ENCODE results near the gene MYOF. TPM values are rescaled to one million over a fixed set of nuclear protein-coding genes. Genes with fewer than 3 reads are reported as not detected.
A peak's percentile ranks its signal among the peaks of the same experiment; 100 is the strongest.

MYOF gene
- 10 to 100 TPM in 1 of 2 donors, under 1 TPM in 1; 0.57 to 15.8 TPM for total RNA-seq

- peaks cover 10% of the 10 kb centered on the region in 2 donors for H3K4me1 Mint-ChIP-seq (ENCODE audit: low read depth in 2 of 2)
- no peaks in the 10 kb centered on the region for H3K9me3 Mint-ChIP-seq
- peaks cover 27 to 37% of the 10 kb centered on the region in 2 donors for H3K27me3 Mint-ChIP-seq
- ATAC-seq (peak; percentile 86 to 87), DNase-seq (ENCODE audit: low spot score) (no peak)
- peak within 1 kb of the TSS; percentile 95 for H3K4me3 Mint-ChIP-seq
- H3K36me3 Mint-ChIP-seq = no peaks in the 10 kb centered on the region
- H3K27ac Mint-ChIP-seq = peak within 1 kb of the TSS; percentile 67 to 90
Measured at GRCh38 chr10:93482145-93482834, at the start of gene MYOF. TSS of gene MYOF (minus strand) at chr10:93482334. CDS start at chr10:93482194, 140 bp downstream.

- no peaks in the 10 kb centered on the region for H3K4me1 Mint-ChIP-seq (ENCODE audit: low read depth in 2 of 2)
- H3K4me3 Mint-ChIP-seq = no peak overlapping the region
- DNase-seq (ENCODE audit: low spot score) (no peak), ATAC-seq (peak in 1 of 2 donors; percentile 38)
- H3K27ac Mint-ChIP-seq = no peak overlapping the region
- peaks cover 10% of the 10 kb centered on the region for H3K36me3 Mint-ChIP-seq
- H3K9me3 Mint-ChIP-seq = no peaks in the 10 kb centered on the region
- no peaks in the 10 kb centered on the region for H3K27me3 Mint-ChIP-seq
Measured at GRCh38 chr10:93518531-93518930, 36.4 kb upstream of the MYOF start.

- ATAC-seq (no peak), DNase-seq (ENCODE audit: low spot score) (no peak)
- peaks cover 4% of the 10 kb centered on the region for H3K36me3 Mint-ChIP-seq
- H3K27ac Mint-ChIP-seq = no peak overlapping the region
- no peak overlapping the region for H3K4me3 Mint-ChIP-seq
- H3K27me3 Mint-ChIP-seq = no peaks in the 10 kb centered on the region
- H3K4me1 Mint-ChIP-seq (ENCODE audit: low read depth in 2 of 2) = no peaks in the 10 kb centered on the region
- H3K9me3 Mint-ChIP-seq = no peaks in the 10 kb centered on the region
Measured at GRCh38 chr10:93516006-93516380, 33.9 kb upstream of the MYOF start.

- H3K9me3 Mint-ChIP-seq = no peaks in the 10 kb centered on the region
- no peak for DNase-seq (ENCODE audit: low spot score)
- H3K4me1 Mint-ChIP-seq (ENCODE audit: low read depth in 2 of 2) = no peaks in the 10 kb centered on the region
- ATAC-seq = no peak
- H3K27me3 Mint-ChIP-seq = no peaks in the 10 kb centered on the region
- no peak overlapping the region for H3K27ac Mint-ChIP-seq
- peaks cover 4% of the 10 kb centered on the region for H3K36me3 Mint-ChIP-seq
- no peak overlapping the region for H3K4me3 Mint-ChIP-seq
Measured at GRCh38 chr10:93515071-93516005, 33.2 kb upstream of the MYOF start.

- DNase-seq (ENCODE audit: low spot score) (no peak), ATAC-seq (no peak)
- Mint-ChIP-seq H3K27me3 (no peaks in the 10 kb centered on the region), H3K4me1 (ENCODE audit: low read depth in 2 of 2) (no peaks in the 10 kb centered on the region), H3K36me3 (peaks cover 4% of the 10 kb centered on the region), H3K27ac (no peak overlapping the region), H3K4me3 (no peak overlapping the region), H3K9me3 (no peaks in the 10 kb centered on the region)
Measured at GRCh38 chr10:93514521-93514920, 32.4 kb upstream of the MYOF start.

GRCh38 chr10:93513091-93513490 is 31.0 kb upstream of the MYOF start:
- peaks cover 4% of the 10 kb centered on the region for H3K36me3 Mint-ChIP-seq

GRCh38 chr10:93512565-93512964 is 30.4 kb upstream of the MYOF start:
- Mint-ChIP-seq H3K4me1 (ENCODE audit: low read depth in 2 of 2) (no peaks in the 10 kb centered on the region), H3K4me3 (no peak overlapping the region), H3K9me3 (no peaks in the 10 kb centered on the region), H3K27me3 (no peaks in the 10 kb centered on the region), H3K27ac (no peak overlapping the region), H3K36me3 (peaks cover 4% of the 10 kb centered on the region)
- DNase-seq (ENCODE audit: low spot score) = no peak
- no peak for ATAC-seq

More at GRCh38 chr10:93513091-93513490, 31.0 kb upstream of the MYOF start:
- DNase-seq (ENCODE audit: low spot score) = no peak
- Mint-ChIP-seq H3K27ac (no peak overlapping the region), H3K9me3 (no peaks in the 10 kb centered on the region), H3K4me1 (ENCODE audit: low read depth in 2 of 2) (no peaks in the 10 kb centered on the region), H3K4me3 (no peak overlapping the region), H3K27me3 (no peaks in the 10 kb centered on the region)
- ATAC-seq = no peak

GRCh38 chr10:93509816-93510215 is 27.7 kb upstream of the MYOF start:
- Mint-ChIP-seq H3K4me1 (ENCODE audit: low read depth in 2 of 2) (no peaks in the 10 kb centered on the region), H3K36me3 (no peaks in the 10 kb centered on the region), H3K4me3 (no peak overlapping the region), H3K27me3 (no peaks in the 10 kb centered on the region), H3K27ac (no peak overlapping the region), H3K9me3 (no peaks in the 10 kb centered on the region)
- DNase-seq (ENCODE audit: low spot score) (no peak), ATAC-seq (no peak)

- no peaks in the 10 kb centered on the region for H3K27me3 Mint-ChIP-seq
- H3K4me1 Mint-ChIP-seq (ENCODE audit: low read depth in 2 of 2) = no peaks in the 10 kb centered on the region
- H3K27ac Mint-ChIP-seq = no peak overlapping the region
- H3K9me3 Mint-ChIP-seq = no peaks in the 10 kb centered on the region
- no peak for ATAC-seq
- no peak for DNase-seq (ENCODE audit: low spot score)
- H3K36me3 Mint-ChIP-seq = no peaks in the 10 kb centered on the region
- H3K4me3 Mint-ChIP-seq = no peak overlapping the region
Measured at GRCh38 chr10:93505075-93505474, 22.9 kb upstream of the MYOF start.

- Mint-ChIP-seq H3K4me3 (no peak overlapping the region), H3K9me3 (no peaks in the 10 kb centered on the region), H3K36me3 (no peaks in the 10 kb centered on the region), H3K27me3 (no peaks in the 10 kb centered on the region), H3K4me1 (ENCODE audit: low read depth in 2 of 2) (peaks cover 0 to 5% of the 10 kb centered on the region in 2 donors), H3K27ac (no peak overlapping the region)
- DNase-seq (ENCODE audit: low spot score) (no peak), ATAC-seq (no peak)
Measured at GRCh38 chr10:93503075-93503474, 20.9 kb upstream of the MYOF start.

- peaks cover 0 to 10% of the 10 kb centered on the region in 2 donors for H3K4me1 Mint-ChIP-seq (ENCODE audit: low read depth in 2 of 2)
- no peak overlapping the region for H3K4me3 Mint-ChIP-seq
- DNase-seq (ENCODE audit: low spot score) = no peak
- H3K27me3 Mint-ChIP-seq = no peaks in the 10 kb centered on the region
- no peak for ATAC-seq
- no peaks in the 10 kb centered on the region for H3K36me3 Mint-ChIP-seq
- no peaks in the 10 kb centered on the region for H3K9me3 Mint-ChIP-seq
- no peak overlapping the region for H3K27ac Mint-ChIP-seq
Measured at GRCh38 chr10:93501650-93502049, 19.5 kb upstream of the MYOF start.

GRCh38 chr10:93498166-93498565 is 16.0 kb upstream of the MYOF start:
- DNase-seq (ENCODE audit: low spot score) = no peak
- no peak for ATAC-seq
- peak overlapping the region; percentile 92 for H3K4me3 Mint-ChIP-seq
- peaks cover 5 to 14% of the 10 kb centered on the region in 2 donors for H3K4me1 Mint-ChIP-seq (ENCODE audit: low read depth in 2 of 2)
- H3K36me3 Mint-ChIP-seq = no peaks in the 10 kb centered on the region
- no peaks in the 10 kb centered on the region for H3K9me3 Mint-ChIP-seq
- H3K27ac Mint-ChIP-seq = no peak overlapping the region
- peaks cover 0 to 2% of the 10 kb centered on the region in 2 donors for H3K27me3 Mint-ChIP-seq

- peak; percentile 100 for ATAC-seq
- Mint-ChIP-seq H3K27ac (peak within 1 kb of the TSS; percentile 78 to 80), H3K4me3 (peak within 1 kb of the TSS; percentile 92), H3K27me3 (peaks cover 0 to 6% of the 10 kb centered on the region in 2 donors), H3K36me3 (no peaks in the 10 kb centered on the region), H3K4me1 (ENCODE audit: low read depth in 2 of 2) (peaks cover 5 to 14% of the 10 kb centered on the region in 2 donors), H3K9me3 (no peaks in the 10 kb centered on the region)
- DNase-seq (ENCODE audit: low spot score) = peak; percentile 98
Measured at GRCh38 chr10:93496322-93497041, 14.3 kb upstream of the MYOF start, which contains the start of gene CEP55. TSS of gene CEP55 (plus strand) at chr10:93496612. CDS start at chr10:93500052, 3,440 bp downstream.
